GM19467 (cell line): ENCODE results near the gene IGSF8.

Experiments
- ATAC-seq: cut with Tn5 transposase; IDR thresholded peaks from one replicate; pipeline ENCODE4 v1.9.1; 2021; ENCODE audit warnings: mild to moderate bottlenecking, moderate library complexity; ENCODE audit not compliant: unreplicated experiment

The IGSF8 gene

GRCh38 chr1:160105155-160105554 is 6.7 kb upstream of the IGSF8 start:
- ATAC-seq = no peak

- ATAC-seq = no peak
These were observed 6.1 kb upstream of the IGSF8 start for GRCh38 chr1:160104486-160104885.

- no peak for ATAC-seq
These were observed 5.4 kb upstream of the IGSF8 start for GRCh38 chr1:160103658-160104408.

GRCh38 chr1:160101717-160102522 is 3.5 kb upstream of the IGSF8 start:
- no peak for ATAC-seq

- ATAC-seq = peak; percentile 30
These were observed 2.8 kb upstream of the IGSF8 start for GRCh38 chr1:160101037-160101716.

GRCh38 chr1:160099716-160100375 is 1.4 kb upstream of the IGSF8 start:
- ATAC-seq = no peak

- peak; percentile 65 for ATAC-seq
These were observed 588 bp upstream of the IGSF8 start for GRCh38 chr1:160098852-160099561.

GRCh38 chr1:160097151-160097910 is 1.1 kb downstream of the IGSF8 start:
- ATAC-seq = no peak

- ATAC-seq = no peak
These were observed 1.9 kb downstream of the IGSF8 start for GRCh38 chr1:160096274-160097116.

- ATAC-seq = no peak
These were observed 2.9 kb downstream of the IGSF8 start for GRCh38 chr1:160095382-160096105.

- no peak for ATAC-seq
These were observed 3.6 kb downstream of the IGSF8 start for GRCh38 chr1:160094806-160095205.

GRCh38 chr1:160094291-160094625 is 4.2 kb downstream of the IGSF8 start:
- ATAC-seq = no peak

- ATAC-seq = no peak
These were observed 4.7 kb downstream of the IGSF8 start for GRCh38 chr1:160093624-160094290.

GRCh38 chr1:160093069-160093395 is 5.4 kb downstream of the IGSF8 start:
- ATAC-seq = no peak

GRCh38 chr1:160092366-160093068 is 5.9 kb downstream of the IGSF8 start:
- no peak for ATAC-seq

GRCh38 chr1:160091666-160092223 is 6.7 kb downstream of the IGSF8 start:
- ATAC-seq = no peak

- no peak for ATAC-seq
These were observed 7.7 kb downstream of the IGSF8 start for GRCh38 chr1:160090760-160091159.
